GM19238 (cell line): ENCODE measurements around the gene COIL.

Experiments
- DNase-seq: peaks from one replicate; pipeline ENCODE4 v3.0.0; 2011; ENCODE audit warnings: low spot score; ENCODE audit not compliant: insufficient read length

COIL gene

DNA sequence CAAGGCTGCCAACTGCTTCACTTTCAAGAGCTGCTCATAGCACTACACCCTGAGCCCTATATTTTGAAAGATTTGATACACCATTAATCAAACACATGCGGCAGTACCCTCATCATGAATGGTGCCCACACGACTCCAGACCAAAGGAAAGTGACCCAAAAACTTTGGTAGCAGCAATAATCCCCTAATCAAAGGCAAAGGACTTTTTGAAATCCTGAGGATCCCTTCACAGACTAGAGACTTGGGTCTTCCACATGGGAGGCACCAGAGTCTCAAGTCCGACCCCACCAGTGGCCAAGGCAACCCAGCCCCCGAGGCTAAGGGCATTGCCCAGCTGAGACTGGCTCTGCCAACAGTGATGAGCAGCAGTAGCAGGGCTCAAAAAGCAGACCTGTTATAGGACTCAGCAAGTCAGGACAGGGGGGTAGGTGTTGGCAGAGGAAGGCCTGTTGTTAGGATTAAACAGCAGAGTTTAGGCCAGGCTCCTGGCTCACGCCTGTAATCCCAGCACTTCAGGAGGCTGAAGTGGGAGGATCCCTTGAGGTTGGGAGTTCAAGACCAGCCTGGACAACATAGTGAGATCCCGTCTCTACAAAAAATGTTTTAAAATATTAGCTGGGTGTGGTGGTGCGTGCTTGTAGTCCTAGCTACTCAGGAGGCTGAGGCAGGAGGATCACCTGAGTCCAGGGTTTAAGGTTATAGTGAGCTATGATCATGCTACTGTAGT lies 50.2 kb downstream of the COIL start:
- no peak for DNase-seq

DNA sequence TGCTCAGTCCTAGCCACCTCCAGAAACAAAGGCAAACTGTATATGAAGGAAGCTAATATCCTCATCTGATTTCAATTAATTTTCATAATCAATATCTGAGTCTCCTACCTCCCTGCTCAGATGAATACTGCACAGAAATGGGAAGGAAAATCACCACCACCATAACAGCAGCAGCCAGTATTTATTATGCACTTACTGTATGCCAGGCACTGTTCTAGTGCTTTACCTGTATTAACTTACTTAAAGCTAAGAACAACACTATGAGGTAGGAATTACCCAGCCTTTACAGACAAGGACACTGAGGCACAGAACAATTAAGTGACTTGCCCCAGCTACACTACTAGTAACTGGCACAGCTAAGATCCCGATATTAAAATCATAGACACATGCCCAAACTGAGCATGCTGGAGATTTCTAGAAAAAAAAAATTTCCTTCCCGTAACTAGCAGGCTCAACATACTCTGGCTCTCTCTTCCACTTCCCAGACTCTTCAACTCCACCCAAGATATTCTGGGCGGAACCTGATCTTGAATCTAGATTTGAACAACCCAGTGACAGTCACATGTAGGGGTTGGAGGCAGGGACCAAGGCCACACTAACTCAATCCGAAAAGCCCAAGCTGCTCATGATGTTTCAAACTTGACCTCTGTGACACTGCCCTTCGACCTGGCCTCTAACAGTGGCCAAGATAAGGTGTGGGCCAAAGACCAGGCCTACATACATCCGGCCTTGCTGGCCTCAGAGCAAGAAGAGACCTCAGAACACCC lies 50.9 kb downstream of the COIL start:
- no peak for DNase-seq

DNA sequence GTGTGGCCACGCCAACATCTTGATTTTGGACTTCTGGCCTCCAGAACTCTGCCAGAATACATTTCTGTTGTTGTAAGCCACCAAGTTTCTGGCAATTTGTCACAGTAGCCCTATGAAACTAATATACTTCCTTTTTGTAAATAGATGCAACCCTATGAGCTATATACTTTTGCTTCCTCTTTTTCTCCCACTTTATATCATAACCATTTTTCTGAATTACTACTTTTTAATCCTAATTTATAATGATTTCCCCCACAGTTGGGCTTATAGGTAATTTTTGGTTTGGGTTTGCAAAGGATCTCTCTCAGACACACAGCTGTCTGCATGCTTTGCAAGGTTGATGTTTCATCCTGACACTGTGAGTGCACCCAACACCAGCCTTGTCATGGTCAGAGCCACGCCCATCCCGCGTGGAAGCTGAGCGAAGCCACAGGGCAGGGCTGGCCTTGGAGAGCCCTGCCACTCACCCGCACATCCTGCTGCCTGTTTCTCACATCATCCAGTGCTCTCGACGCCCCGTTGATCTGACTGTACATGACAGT lies 52.8 kb downstream of the COIL start:
- DNase-seq, result peak; percentile 69

DNA sequence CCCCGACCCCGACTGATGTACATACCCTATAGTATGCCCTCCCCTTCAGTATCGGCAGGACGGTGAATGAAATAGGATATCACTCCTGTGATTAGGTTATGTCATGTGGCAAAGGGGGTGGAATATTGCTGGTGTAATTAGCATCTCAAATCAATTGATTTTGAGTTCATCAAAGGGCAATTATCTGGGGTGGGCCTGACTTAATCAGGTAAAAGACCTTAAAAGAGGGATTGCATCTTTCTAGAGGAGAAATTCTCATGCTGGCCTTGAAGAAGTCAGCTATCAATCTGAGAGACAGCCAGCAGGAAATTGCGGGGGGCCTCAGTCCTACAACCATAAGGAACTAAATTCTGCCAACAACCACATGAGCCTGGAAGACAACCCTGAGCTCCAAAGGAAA lies 57.3 kb downstream of the COIL start:
- DNase-seq, result no peak

DNA sequence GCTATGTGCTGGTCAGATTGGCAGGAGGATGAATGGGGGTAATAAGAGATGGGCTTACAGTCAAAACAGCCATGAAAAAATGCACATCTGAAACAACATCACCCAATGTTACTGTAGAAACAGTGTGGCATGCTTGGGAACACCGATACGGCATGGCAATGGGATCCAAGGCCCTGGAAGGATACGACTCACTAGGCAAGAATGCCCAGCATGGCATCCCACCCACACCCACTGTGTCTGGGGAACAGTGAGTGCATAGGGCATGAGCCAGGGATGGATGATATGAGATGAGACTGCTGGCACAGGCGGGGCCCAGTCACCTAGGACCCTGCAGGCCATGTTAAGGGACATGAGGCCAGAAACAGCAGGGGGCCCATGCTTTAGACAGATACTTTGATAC lies 58.5 kb downstream of the COIL start:
- DNase-seq, result no peak

DNA sequence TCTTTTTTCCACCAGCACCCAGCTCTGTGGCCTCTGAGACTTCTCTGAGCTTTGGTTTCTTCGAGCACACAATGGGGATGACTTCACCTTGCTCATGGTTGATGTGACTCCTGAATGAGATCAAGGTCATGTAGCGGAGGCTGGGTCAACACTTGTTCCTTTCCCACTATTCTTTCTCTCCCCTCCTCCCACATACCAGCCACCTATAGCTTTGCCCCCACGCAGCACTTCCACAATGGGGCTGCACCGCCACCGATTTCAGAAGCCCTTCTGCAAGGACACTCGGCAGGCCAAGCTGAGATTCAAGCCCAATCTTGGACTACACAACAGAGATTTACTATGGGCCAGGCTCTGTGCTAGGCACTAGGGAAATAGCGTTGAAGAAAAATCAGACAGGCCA lies 61.4 kb downstream of the COIL start:
- no peak for DNase-seq

DNA sequence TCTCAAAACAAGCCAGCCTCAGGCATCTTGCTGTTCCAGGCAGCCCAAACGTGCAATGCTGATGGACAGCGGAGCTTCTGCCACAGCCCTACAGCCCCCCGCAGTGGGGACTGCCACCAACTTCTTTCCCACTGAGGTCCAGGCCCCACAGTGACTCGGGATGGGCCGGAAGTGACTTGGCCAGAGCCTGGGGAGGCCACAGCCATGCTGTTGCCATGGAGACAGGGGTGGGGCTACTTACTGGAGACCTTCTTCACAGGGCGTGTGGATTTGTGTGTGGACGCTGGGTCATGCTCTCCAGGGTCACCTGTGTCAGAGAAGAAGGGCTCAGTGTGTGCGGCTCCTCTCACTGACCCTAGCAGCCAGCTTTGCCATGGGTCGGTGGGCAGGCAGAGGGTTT lies 62.0 kb downstream of the COIL start:
- DNase-seq, result no peak

DNA sequence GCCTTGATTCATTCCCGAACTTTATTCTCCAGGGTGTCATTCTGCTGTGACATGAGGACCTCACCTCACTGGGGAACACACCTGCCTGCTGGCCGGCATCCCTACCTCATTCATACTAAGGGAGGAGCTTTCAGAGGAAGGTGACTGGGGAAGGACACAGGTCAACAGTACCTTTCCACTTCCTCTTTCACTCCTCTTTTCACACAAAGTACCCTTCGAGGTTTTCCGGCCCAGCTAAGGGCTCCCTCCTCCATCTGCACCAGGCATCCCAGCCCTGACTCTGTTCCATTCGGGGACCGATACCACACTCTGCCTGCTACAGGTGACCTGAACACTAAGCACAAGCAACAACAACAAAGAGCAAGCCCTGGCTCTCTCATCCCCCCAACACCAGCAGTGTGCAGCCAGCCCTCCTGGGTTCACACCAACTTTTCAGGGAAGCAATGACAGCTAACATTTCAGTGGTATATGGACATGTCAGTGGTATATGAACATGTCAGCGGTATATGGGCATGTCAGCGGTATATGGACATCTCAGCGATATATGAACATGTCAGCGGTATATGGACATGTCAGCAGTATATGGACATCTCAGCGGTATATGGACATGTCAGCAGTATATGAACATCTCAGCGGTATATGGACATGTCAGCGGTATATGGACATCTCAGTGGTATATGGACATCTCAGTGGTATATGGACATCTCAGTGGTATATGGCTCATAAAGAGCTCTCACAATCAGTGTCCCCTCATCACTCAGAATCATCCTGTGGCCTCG lies 63.0 kb downstream of the COIL start:
- DNase-seq, result peak; percentile 31

DNA sequence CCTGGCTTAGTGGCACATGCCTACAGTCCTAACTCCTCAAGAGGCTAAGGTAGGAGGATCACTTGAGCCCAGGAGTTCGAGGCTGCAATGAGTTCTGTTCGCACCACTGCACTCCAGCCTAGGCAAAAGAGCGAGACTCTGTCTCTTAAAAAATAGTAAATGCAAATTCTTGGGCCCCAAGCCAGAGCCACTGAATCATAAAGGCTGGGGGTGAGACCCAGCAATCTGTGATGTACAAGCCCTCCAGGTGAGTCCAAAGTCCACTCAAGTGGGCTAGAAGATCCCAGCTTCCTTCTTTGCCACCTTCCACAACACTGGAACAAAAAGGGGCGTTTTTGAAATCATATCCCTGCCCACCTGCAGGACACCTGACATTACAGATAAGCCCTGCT lies 63.9 kb downstream of the COIL start:
- DNase-seq, result no peak

DNA sequence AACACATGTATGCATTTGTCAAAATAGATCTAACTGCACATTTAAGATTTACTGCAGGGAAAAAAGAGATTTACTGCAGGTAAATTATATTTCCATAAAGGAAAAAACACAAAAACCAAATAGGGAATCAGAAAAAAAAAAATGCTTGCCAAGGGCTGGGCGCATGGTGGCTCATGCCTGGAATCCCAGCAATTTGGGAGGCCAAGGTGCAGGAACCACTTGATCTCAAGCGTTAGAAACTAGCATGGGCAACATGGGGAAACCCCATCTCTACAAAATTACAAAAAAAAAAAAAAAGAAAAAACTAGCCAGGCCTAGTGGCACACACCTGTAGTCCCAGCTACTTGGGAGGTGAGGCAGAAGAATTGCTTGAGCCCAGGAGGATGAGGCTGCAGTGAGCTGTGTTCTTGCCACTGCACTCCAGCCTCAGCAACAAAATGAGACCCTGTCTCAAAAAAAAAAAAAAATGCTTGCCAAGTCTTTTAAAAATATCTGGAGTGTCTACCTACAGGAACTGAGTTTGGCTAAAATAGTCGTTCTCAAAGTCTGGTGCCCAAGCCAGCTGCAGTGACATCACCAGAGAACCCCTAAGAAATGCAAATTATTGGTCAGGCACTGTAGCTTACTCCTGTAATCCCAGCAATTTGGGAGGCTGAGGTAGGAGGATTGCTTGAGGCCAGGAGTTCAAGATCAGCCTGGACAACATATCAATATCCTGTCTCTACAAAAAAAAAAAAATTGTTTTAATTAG lies 64.5 kb downstream of the COIL start:
- DNase-seq, result no peak

DNA sequence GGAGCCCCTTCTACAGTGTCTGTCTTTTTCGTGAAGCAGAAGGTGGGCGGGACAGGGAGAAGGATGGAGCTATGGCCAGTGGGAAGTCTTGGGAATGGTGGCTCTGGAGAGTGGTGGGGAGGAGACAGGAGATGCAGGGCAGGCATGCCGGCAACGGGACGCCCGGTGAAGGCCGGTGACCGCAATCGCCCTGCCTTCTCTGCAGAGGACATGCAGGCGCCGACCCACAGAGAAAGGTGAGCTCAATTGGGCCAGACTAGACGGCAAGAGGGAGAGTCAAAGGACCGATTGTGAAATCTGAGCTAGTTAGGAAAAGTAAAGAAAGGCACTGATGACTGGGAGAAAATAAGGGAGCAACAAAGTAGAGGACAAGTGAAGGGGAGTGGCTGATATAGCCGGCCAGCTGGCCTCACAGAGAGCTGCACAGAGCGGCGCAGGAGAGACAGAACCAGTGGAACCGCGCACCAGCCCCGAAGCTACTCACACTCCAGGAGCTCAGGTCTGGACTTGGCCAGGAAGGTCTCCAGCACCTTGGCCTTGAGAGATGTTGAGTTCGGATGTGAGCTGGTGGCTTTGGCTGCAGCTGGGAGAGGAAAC lies 65.9 kb downstream of the COIL start:
- no peak for DNase-seq

DNA sequence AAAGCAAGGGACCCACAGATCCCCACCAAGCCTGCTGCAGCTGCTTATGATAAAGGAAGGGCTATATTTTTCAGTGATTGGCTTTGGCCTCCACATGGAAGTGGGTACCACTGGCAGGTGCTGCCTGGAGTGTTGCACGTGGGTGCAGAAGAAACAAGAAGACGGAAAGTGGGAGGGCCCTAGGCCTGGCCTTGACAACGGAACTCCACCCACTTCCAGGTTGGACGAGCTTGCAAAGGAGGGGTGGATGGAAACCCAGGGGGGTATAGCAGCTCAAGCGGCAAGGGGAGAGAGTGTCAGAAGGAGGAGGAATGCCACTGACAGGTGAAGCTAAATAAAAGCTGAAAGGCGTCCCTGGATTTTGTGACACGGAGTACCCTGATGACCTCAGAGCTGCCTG lies 67.3 kb downstream of the COIL start:
- DNase-seq, result no peak

DNA sequence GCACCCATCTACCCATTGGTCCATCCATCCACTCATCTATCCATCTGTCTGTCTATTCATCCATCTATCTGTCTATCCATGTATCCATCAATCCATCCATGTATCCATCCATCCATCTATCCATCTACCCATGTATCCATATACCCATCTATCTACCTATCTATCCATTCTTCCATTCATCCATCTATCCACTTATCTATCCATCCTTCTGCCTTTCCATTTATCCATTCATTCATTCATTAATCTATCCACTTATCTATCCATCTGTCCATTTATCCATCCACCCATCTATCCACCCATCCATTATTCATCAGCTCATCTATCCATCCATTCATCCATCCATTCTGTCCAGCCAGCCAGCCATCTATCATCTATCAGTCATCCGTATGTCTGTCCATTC lies 68.5 kb downstream of the COIL start:
- no peak for DNase-seq

DNA sequence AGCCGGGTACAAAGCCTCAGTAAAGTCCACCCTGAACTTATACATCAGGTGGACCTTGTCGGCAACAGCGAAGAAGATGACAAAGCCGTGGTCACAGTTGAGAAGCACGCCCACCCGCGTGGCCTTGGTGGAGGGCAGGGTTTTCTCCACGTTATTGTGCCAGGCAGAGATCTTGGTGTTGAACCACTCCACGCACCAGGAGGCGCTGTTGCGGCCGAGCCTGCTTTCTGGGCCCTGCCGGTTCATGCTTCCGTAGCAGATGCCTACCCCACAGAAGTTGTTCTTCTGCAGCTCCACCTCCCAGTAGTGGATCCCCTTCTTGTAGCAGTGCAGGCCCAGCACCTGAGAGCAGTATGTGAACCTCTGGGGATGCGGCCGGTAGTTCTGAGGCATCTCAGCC lies 69.1 kb downstream of the COIL start:
- DNase-seq, result no peak

DNA sequence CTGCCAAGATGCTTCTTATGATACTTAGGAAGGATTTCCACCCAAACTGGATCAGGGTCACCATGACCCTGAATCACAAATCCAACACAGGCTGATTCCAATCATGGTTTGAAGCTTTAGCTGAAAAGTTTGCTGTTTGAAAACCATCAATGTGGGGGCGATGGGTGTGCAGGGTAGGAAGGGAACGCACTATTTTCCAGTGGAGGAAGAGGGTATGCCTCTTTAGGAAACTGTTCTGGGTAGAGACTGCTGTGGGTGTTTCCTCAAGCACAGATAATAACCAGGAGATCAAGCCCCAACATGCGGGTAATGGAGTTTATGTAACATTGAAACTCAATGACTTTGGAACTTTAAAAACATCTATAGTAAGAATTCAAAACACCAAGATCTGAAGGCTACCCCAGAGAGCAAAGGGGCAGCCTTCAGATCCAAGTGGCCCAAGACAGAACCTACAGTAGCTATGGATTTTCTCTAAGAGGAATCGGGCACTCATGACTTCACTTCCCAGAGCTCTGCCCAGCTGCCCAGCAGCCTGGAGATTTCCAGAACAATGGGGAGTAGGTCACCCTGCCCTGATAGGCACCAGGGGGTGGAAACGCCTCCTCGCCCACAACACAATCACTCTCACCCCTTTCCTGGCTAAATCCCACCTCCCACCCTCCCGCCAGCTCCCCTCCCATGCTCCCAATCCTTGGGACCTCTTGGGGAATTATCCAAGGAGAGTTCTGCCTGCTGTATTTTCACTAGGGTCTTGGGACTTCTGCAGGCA lies 69.8 kb downstream of the COIL start:
- DNase-seq, result no peak

DNA sequence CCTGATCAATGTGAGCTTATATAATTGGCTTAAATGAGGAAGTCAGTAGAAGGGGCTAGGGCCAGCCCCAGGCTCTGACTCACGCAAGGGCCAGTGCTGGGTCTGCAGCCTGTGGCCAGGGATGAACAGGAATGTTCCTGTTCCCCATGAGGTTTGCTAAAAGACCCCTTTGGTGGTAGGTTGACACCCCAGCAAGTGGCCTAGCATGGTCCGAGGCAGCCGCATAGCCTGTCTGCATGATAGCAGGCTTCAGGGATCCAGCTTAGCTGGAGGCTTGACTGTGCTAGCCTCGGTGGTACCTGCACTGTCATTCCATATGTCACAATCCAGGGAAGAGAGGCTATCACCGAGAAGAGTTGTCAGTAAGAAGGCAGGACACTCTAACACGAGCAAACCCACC lies 70.5 kb downstream of the COIL start:
- DNase-seq, result no peak
